ENCODE measurements around the gene MCU.

- no peak for TF ChIP-seq TAF1 (IDR thresholded peaks at IDR 0.05; ENCODE audit: low read depth)
- no peak for TF ChIP-seq EP300 (conservative IDR thresholded peaks at IDR 0.05; ENCODE audit: poor library complexity, severe bottlenecking)
- no peak for TF ChIP-seq RAD21 (conservative IDR thresholded peaks at IDR 0.05)
- no peak for TF ChIP-seq CTCF (IDR thresholded peaks at IDR 0.05; ENCODE audit: poor library complexity, severe bottlenecking)
Observed at GRCh38 chr10:72691470-72691862, 477 bp upstream of the MCU start.

Data from neural cell (in vitro differentiated cells).